Measurements from ENCODE around the gene MAP4. TPM values are rescaled to one million over a fixed set of nuclear protein-coding genes. Genes with fewer than 3 reads are reported as not detected.

MAP4 gene
- total RNA-seq, 1 experiment from 2014 or later = 137 TPM

DNA sequence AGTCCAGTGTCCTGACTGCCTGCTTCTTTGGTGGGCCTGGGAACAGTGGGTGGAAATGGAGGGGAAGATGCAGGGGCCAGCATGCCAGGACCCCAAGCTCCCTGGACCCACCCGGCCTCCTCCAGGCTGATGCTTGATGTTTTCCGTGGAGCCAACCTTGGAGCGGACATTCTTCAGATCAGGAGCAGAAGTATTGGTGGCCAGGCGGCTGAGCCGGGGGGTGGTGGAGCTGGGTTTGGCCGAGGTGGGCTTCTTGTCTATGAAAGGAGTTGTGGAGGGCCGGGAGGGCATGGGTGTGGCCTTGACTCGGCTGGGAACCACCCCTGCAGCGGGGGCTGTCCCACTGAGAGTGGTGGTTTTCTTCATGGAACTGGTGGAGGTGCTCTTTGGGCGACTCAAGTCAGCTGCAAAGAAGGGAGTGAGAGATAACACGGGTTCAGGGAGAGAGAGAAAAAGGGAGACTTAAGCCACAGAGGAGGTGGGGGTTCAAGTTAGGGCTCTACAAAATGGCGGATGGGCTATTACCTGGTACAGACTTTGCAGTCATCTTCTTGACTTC, 145.4 kb downstream of the MAP4 start:
- Histone ChIP-seq H3K9me3 (no peaks in the 10 kb centered on the region), H3K4me3 (ENCODE audit: low read depth, low read length) (no peak overlapping the region), H3K36me3 (ENCODE audit: control insufficient read depth, insufficient read depth, low read length) (peaks cover 2% of the 10 kb centered on the region; the same call in 1 of the 2 replicates), H3K27me3 (replicated peaks; ENCODE audit: control insufficient read depth, insufficient read depth, low read length) (no peaks in the 10 kb centered on the region), H3K4me1 (no peaks in the 10 kb centered on the region)
- ChIA-PET POLR2A (no interaction called here), CTCF (no interaction called here)
- H3K9me3 Mint-ChIP-seq (ENCODE audit: unreplicated experiment) = no peaks in the 10 kb centered on the region
- TF ChIP-seq CTCF (IDR thresholded peaks at IDR 0.05; ENCODE audit: insufficient read depth in 1 of 2, low read depth in 1 of 2, low read length in 1 of 2, severe bottlenecking in 1 of 2, unreplicated experiment in 1 of 2) = no peak
- no peak overlapping the region for H3K4me3 Mint-ChIP-seq (ENCODE audit: unreplicated experiment)
- peak overlapping the region; percentile 70 for H3K27ac Mint-ChIP-seq (ENCODE audit: unreplicated experiment)
- intact Hi-C loops (cut with micrococcal nuclease; ENCODE audit: unreplicated experiment) = no loop called here
- no peaks in the 10 kb centered on the region for H3K27me3 Mint-ChIP-seq (ENCODE audit: insufficient read depth, unreplicated experiment)
- peaks cover 80% of the 10 kb centered on the region for H3K36me3 Mint-ChIP-seq (ENCODE audit: insufficient read depth, unreplicated experiment)
- H3K4me1 Mint-ChIP-seq (ENCODE audit: low read depth, unreplicated experiment) = peaks cover 6% of the 10 kb centered on the region
- no TSS peak for BruUV-seq (replicated peaks)
- no peak for DNase-seq

DNA sequence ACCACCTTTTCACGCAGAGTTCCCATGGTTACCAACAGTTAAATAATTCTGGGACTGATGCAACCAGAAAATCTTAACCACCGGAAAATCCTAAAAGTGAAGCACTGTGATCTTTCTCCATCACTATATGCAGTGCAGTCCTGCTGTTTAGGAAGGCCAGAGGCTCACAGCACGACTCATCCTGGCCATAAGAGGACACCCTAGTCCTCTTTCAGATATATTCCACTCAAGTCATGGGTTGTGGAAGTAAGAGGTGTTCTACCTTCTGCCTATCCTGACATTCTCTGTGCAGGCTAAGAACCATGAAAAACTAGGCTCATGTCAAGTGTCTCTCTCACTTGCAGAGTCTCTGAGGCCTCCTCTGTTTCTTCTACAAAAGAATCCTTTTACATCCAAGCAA, 146.1 kb downstream of the MAP4 start:
- H3K4me1 Mint-ChIP-seq (ENCODE audit: low read depth, unreplicated experiment) = peaks cover 4% of the 10 kb centered on the region
- no peaks in the 10 kb centered on the region for H3K27me3 ChIP-seq (replicated peaks; ENCODE audit: control insufficient read depth, insufficient read depth, low read length)
- no peaks in the 10 kb centered on the region for H3K9me3 ChIP-seq
- H3K4me1 ChIP-seq = no peaks in the 10 kb centered on the region
- intact Hi-C loops (cut with micrococcal nuclease; ENCODE audit: unreplicated experiment) = no loop called here
- H3K4me3 Mint-ChIP-seq (ENCODE audit: unreplicated experiment) = no peak overlapping the region
- TF ChIP-seq CTCF (IDR thresholded peaks at IDR 0.05; ENCODE audit: insufficient read depth in 1 of 2, low read depth in 1 of 2, low read length in 1 of 2, severe bottlenecking in 1 of 2, unreplicated experiment in 1 of 2) = no peak
- ChIA-PET POLR2A (no interaction called here), CTCF (no interaction called here)
- H3K4me3 ChIP-seq (ENCODE audit: low read depth, low read length) = no peak overlapping the region
- H3K9me3 Mint-ChIP-seq (ENCODE audit: unreplicated experiment) = no peaks in the 10 kb centered on the region
- H3K27ac Mint-ChIP-seq (ENCODE audit: unreplicated experiment) = no peak overlapping the region
- peaks cover 80% of the 10 kb centered on the region for H3K36me3 Mint-ChIP-seq (ENCODE audit: insufficient read depth, unreplicated experiment)
- peaks cover 2% of the 10 kb centered on the region; the same call in 1 of the 2 replicates for H3K36me3 ChIP-seq (ENCODE audit: control insufficient read depth, insufficient read depth, low read length)
- no peak for DNase-seq
- no TSS peak for BruUV-seq (replicated peaks)
- H3K27me3 Mint-ChIP-seq (ENCODE audit: insufficient read depth, unreplicated experiment) = no peaks in the 10 kb centered on the region

DNA sequence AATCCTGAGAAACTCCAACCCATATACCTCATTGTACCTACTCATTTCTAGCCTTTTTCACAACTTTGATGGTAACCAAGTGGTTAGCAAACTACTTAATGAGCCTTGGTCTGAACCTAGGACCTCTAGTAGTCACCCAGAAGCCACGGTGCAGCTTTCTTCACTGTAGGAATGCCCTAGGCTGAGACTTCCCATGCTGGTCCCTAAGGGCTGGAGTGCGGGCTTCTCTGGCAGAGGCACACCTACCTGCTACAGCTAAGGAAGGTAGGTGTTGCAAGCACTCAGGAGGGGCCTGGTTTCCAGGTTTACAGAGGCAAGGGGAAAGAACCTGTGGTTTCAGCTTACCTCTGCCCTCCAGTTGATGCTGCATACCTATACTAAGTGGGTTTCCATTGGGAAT, 147.9 kb downstream of the MAP4 start:
- peaks cover 85% of the 10 kb centered on the region for H3K36me3 Mint-ChIP-seq (ENCODE audit: insufficient read depth, unreplicated experiment)
- BruUV-seq (replicated peaks) = no TSS peak
- H3K9me3 ChIP-seq = no peaks in the 10 kb centered on the region
- intact Hi-C loops (cut with micrococcal nuclease; ENCODE audit: unreplicated experiment) = no loop called here
- H3K27me3 Mint-ChIP-seq (ENCODE audit: insufficient read depth, unreplicated experiment) = no peaks in the 10 kb centered on the region
- POLR2A ChIA-PET = no interaction called here
- DNase-seq = no peak
- CTCF ChIA-PET = no interaction called here
- no peaks in the 10 kb centered on the region for H3K9me3 Mint-ChIP-seq (ENCODE audit: unreplicated experiment)
- no peak for TF ChIP-seq CTCF (IDR thresholded peaks at IDR 0.05; ENCODE audit: insufficient read depth in 1 of 2, low read depth in 1 of 2, low read length in 1 of 2, severe bottlenecking in 1 of 2, unreplicated experiment in 1 of 2)
- H3K4me1 ChIP-seq = no peaks in the 10 kb centered on the region
- H3K36me3 ChIP-seq (ENCODE audit: control insufficient read depth, insufficient read depth, low read length) = peaks cover 2% of the 10 kb centered on the region; the same call in 1 of the 2 replicates
- no peaks in the 10 kb centered on the region for H3K27me3 ChIP-seq (replicated peaks; ENCODE audit: control insufficient read depth, insufficient read depth, low read length)
- no peak overlapping the region for H3K4me3 Mint-ChIP-seq (ENCODE audit: unreplicated experiment)
- H3K4me3 ChIP-seq (ENCODE audit: low read depth, low read length) = no peak overlapping the region
- no peak overlapping the region for H3K27ac Mint-ChIP-seq (ENCODE audit: unreplicated experiment)
- H3K4me1 Mint-ChIP-seq (ENCODE audit: low read depth, unreplicated experiment) = no peaks in the 10 kb centered on the region

All from Caco-2 (cell line).